ENCODE results near the gene LRP1B.

LRP1B gene

GRCh38 chr2:140200307-140200706 lies 1930.5 kb downstream of the LRP1B start:
- FAIRE-seq (no peak), DNase-seq (ENCODE audit: insufficient read length) (no peak)
- TF ChIP-seq TAF1 (IDR thresholded peaks at IDR 0.05; ENCODE audit: borderline replicate concordance, low read depth, low read length) (no peak), POLR2AphosphoS5 (IDR thresholded peaks at IDR 0.05; ENCODE audit: low read depth, low read length) (no peak), POLR2A (IDR thresholded peaks at IDR 0.05; ENCODE audit: low read depth, low read length) (no peak)

- FAIRE-seq (no peak), DNase-seq (ENCODE audit: insufficient read length) (no peak)
- TF ChIP-seq POLR2A (IDR thresholded peaks at IDR 0.05; ENCODE audit: low read depth, low read length) (no peak), TAF1 (IDR thresholded peaks at IDR 0.05; ENCODE audit: borderline replicate concordance, low read depth, low read length) (no peak), POLR2AphosphoS5 (IDR thresholded peaks at IDR 0.05; ENCODE audit: low read depth, low read length) (no peak)
Measured at GRCh38 chr2:140199312-140199711, 1931.5 kb downstream of the LRP1B start.

GRCh38 chr2:140187086-140187485 lies 1943.7 kb downstream of the LRP1B start:
- TF ChIP-seq TAF1 (IDR thresholded peaks at IDR 0.05; ENCODE audit: borderline replicate concordance, low read depth, low read length) (no peak), POLR2AphosphoS5 (IDR thresholded peaks at IDR 0.05; ENCODE audit: low read depth, low read length) (no peak), POLR2A (IDR thresholded peaks at IDR 0.05; ENCODE audit: low read depth, low read length) (no peak)
- FAIRE-seq (no peak), DNase-seq (ENCODE audit: insufficient read length) (no peak)

GRCh38 chr2:140186313-140186712 lies 1944.5 kb downstream of the LRP1B start:
- DNase-seq (ENCODE audit: insufficient read length) = no peak
- no peak for TF ChIP-seq POLR2A (IDR thresholded peaks at IDR 0.05; ENCODE audit: low read depth, low read length)
- TF ChIP-seq POLR2AphosphoS5 (IDR thresholded peaks at IDR 0.05; ENCODE audit: low read depth, low read length) = no peak
- no peak for TF ChIP-seq TAF1 (IDR thresholded peaks at IDR 0.05; ENCODE audit: borderline replicate concordance, low read depth, low read length)
- FAIRE-seq = no peak

- TF ChIP-seq TAF1 (IDR thresholded peaks at IDR 0.05; ENCODE audit: borderline replicate concordance, low read depth, low read length) (no peak), POLR2AphosphoS5 (IDR thresholded peaks at IDR 0.05; ENCODE audit: low read depth, low read length) (no peak)
- DNase-seq (ENCODE audit: insufficient read length) (no peak), FAIRE-seq (no peak)
Measured at GRCh38 chr2:140185076-140185475, 1945.7 kb downstream of the LRP1B start.

GRCh38 chr2:140183056-140183765 lies 1947.6 kb downstream of the LRP1B start:
- FAIRE-seq (no peak), DNase-seq (ENCODE audit: insufficient read length) (no peak)
- TF ChIP-seq POLR2A (IDR thresholded peaks at IDR 0.05; ENCODE audit: low read depth, low read length) = no peak
- TF ChIP-seq POLR2AphosphoS5 (IDR thresholded peaks at IDR 0.05; ENCODE audit: low read depth, low read length) = no peak
- no peak for TF ChIP-seq TAF1 (IDR thresholded peaks at IDR 0.05; ENCODE audit: borderline replicate concordance, low read depth, low read length)
